Loucy (cell line): Measurements from ENCODE around the gene SP6.

ENCODE experiments used
- H2AFZ ChIP-seq: fragments of 200-600 bp; sonication (generic); 2 replicates; pipeline ENCODE4 v1.6.0; 2016; ENCODE audit warnings: antibody characterized with exemption, mild to moderate bottlenecking, low read length, moderate library complexity
- H3F3A ChIP-seq: fragments of 200-600 bp; 2 replicates; pipeline ENCODE4 v1.6.0; 2016; ENCODE audit warnings: antibody characterized with exemption, low read depth, mild to moderate bottlenecking
- H3K27me3 ChIP-seq: fragments of 200-600 bp; sonication (generic); 2 replicates; pipeline ENCODE4 v1.6.1; 2014; ENCODE audit warnings: low read length, mild to moderate bottlenecking; ENCODE audit not compliant: insufficient read depth, poor library complexity, severe bottlenecking
- H3K36me3 ChIP-seq: fragments of 200-600 bp; sonication (generic); 2 replicates; pipeline ENCODE4 v1.6.1; 2016; ENCODE audit warnings: low read length; ENCODE audit not compliant: insufficient read depth
- H3K4me1 ChIP-seq: fragments of 200-600 bp; sonication (generic); 2 replicates; pipeline ENCODE4 v1.5.1; 2014; ENCODE audit warnings: low read length, mild to moderate bottlenecking; ENCODE audit not compliant: insufficient read depth, poor library complexity, severe bottlenecking
- H3K4me2 ChIP-seq: fragments of 200-600 bp; sonication (generic); 2 replicates; pipeline ENCODE4 v1.6.0; 2014; ENCODE audit warnings: antibody characterized with exemption, low read length, low read depth, mild to moderate bottlenecking; ENCODE audit not compliant: poor library complexity, severe bottlenecking
- H3K4me3 ChIP-seq: fragments of 200-600 bp; sonication (generic); 2 replicates; pipeline ENCODE4 v1.5.1; 2014; ENCODE audit warnings: low read length, mild to moderate bottlenecking, mixed read lengths; ENCODE audit not compliant: poor library complexity, severe bottlenecking
- H3K79me2 ChIP-seq: fragments of 200-600 bp; sonication (generic); 2 replicates; pipeline ENCODE4 v1.6.1; 2014; ENCODE audit warnings: low read length; ENCODE audit not compliant: insufficient read depth
- H3K9ac ChIP-seq: fragments of 200-600 bp; sonication (generic); 2 replicates; pipeline ENCODE4 v1.6.0; 2014; ENCODE audit warnings: mild to moderate bottlenecking, low read depth, low read length, moderate library complexity; ENCODE audit not compliant: poor library complexity, severe bottlenecking
- H3K9me2 ChIP-seq: fragments of 200-600 bp; sonication (generic); replicated peaks from 2 replicates; pipeline ENCODE4 v1.6.1; 2016; ENCODE audit warnings: low read depth, low read length, mixed read lengths
- H3K9me3 ChIP-seq: fragments of 200-600 bp; sonication (generic); 2 replicates; pipeline ENCODE4 v1.6.1; 2014; ENCODE audit warnings: mild to moderate bottlenecking, antibody characterized with exemption, low read length, low read depth; ENCODE audit not compliant: insufficient read depth
- H4K20me1 ChIP-seq: fragments of 200-600 bp; sonication (generic); 2 replicates; pipeline ENCODE4 v1.6.0; 2014; ENCODE audit warnings: antibody characterized with exemption, low read length, mild to moderate bottlenecking; ENCODE audit not compliant: insufficient read depth, poor library complexity, severe bottlenecking
- CTCF ChIP-seq: fragments of 200-600 bp; sonication (generic); conservative IDR thresholded peaks from 2 replicates; pipeline ENCODE4 v1.5.1; 2014; ENCODE audit warnings: mild to moderate bottlenecking, antibody characterized with exemption, low read length
- EZH2phosphoT487 ChIP-seq: fragments of 200-600 bp; IDR thresholded peaks from 2 replicates; pipeline ENCODE4 v1.6.1; 2018; ENCODE audit warnings: antibody characterized with exemption, mild to moderate bottlenecking, moderate library complexity, borderline replicate concordance

SP6 gene

GRCh38 chr17:47845716-47846075 lies 5.3 kb downstream of the SP6 start:
- Histone ChIP-seq H3K79me2 (no peaks in the 10 kb centered on the region), H4K20me1 (no peaks in the 10 kb centered on the region), H3K9ac (no peak overlapping the region), H3F3A (no peaks in the 10 kb centered on the region), H3K4me3 (no peak overlapping the region), H3K36me3 (no peaks in the 10 kb centered on the region), H3K9me2 (no peaks in the 10 kb centered on the region), H3K27me3 (no peaks in the 10 kb centered on the region), H2AFZ (no peak overlapping the region), H3K4me2 (no peak overlapping the region), H3K9me3 (no peaks in the 10 kb centered on the region), H3K4me1 (peaks cover 13% of the 10 kb centered on the region)
- TF ChIP-seq EZH2phosphoT487 (no peak), CTCF (no peak)

GRCh38 chr17:47844814-47845715 lies 5.9 kb downstream of the SP6 start:
- no peaks in the 10 kb centered on the region for H3F3A ChIP-seq
- H3K4me2 ChIP-seq, result no peak overlapping the region

GRCh38 chr17:47844227-47844626 lies 6.7 kb downstream of the SP6 start:
- H3K9ac ChIP-seq, result no peak overlapping the region
- peaks cover 15% of the 10 kb centered on the region for H3K79me2 ChIP-seq
- no peak overlapping the region for H3K4me2 ChIP-seq
- H3K27me3 ChIP-seq, result no peaks in the 10 kb centered on the region
- TF ChIP-seq EZH2phosphoT487, result no peak
- no peaks in the 10 kb centered on the region for H3K9me3 ChIP-seq
- H2AFZ ChIP-seq, result no peak overlapping the region
- H3F3A ChIP-seq, result no peaks in the 10 kb centered on the region
- H3K36me3 ChIP-seq, result no peaks in the 10 kb centered on the region
- H3K9me2 ChIP-seq, result no peaks in the 10 kb centered on the region
- peaks cover 26% of the 10 kb centered on the region for H3K4me1 ChIP-seq
- no peak overlapping the region for H3K4me3 ChIP-seq
- H4K20me1 ChIP-seq, result no peaks in the 10 kb centered on the region

More at GRCh38 chr17:47844814-47845715, 5.9 kb downstream of the SP6 start:
- Histone ChIP-seq H3K79me2 (peaks cover 6% of the 10 kb centered on the region), H3K9ac (no peak overlapping the region), H4K20me1 (no peaks in the 10 kb centered on the region), H3K9me3 (no peaks in the 10 kb centered on the region), H3K9me2 (no peaks in the 10 kb centered on the region), H3K27me3 (no peaks in the 10 kb centered on the region), H3K4me3 (no peak overlapping the region), H3K36me3 (no peaks in the 10 kb centered on the region), H3K4me1 (peaks cover 19% of the 10 kb centered on the region), H2AFZ (peak overlapping the region; percentile 60)
- TF ChIP-seq CTCF (peak; percentile 61), EZH2phosphoT487 (no peak)
